Karpas-422 (cell line): ENCODE measurements around the gene ADARB2. TPM values are rescaled to one million over a fixed set of nuclear protein-coding genes. Genes with fewer than 3 reads are reported as not detected.

Source experiments
- DNase-seq: peaks from one replicate; pipeline ENCODE4 v3.0.0-alpha.2; 2015
- H2AFZ ChIP-seq: fragments of 200-600 bp; sonication (generic); 2 replicates; pipeline ENCODE4 v1.6.1; 2014; ENCODE audit warnings: antibody characterized with exemption, low read length, mixed read lengths
- H3K27ac ChIP-seq: fragments of 200-600 bp; sonication (generic); 2 replicates; pipeline ENCODE4 v1.5.1; 2014; ENCODE audit warnings: mild to moderate bottlenecking, low read length, moderate library complexity
- H3K27me3 ChIP-seq: fragments of 200-600 bp; sonication (generic); 2 replicates; pipeline ENCODE4 v1.6.1; 2014; ENCODE audit warnings: low read length, mixed read lengths
- H3K36me3 ChIP-seq: fragments of 200-600 bp; sonication (generic); 2 replicates; pipeline ENCODE4 v1.6.1; 2014; ENCODE audit warnings: low read length, mixed read lengths; ENCODE audit not compliant: insufficient read depth
- H3K4me1 ChIP-seq: fragments of 200-600 bp; sonication (generic); 2 replicates; pipeline ENCODE4 v1.6.1; 2014; ENCODE audit warnings: mild to moderate bottlenecking, low read length, mixed read lengths
- H3K4me2 ChIP-seq: fragments of 200-600 bp; sonication (generic); 2 replicates; pipeline ENCODE4 v1.6.1; 2014; ENCODE audit warnings: low read length, low read depth, mild to moderate bottlenecking; ENCODE audit not compliant: poor library complexity, severe bottlenecking
- H3K4me3 ChIP-seq: fragments of 200-600 bp; sonication (generic); 2 replicates; pipeline ENCODE4 v1.5.1; 2014; ENCODE audit warnings: mild to moderate bottlenecking, antibody characterized with exemption, low read length, mixed read lengths
- H3K79me2 ChIP-seq: fragments of 200-600 bp; sonication (generic); 2 replicates; pipeline ENCODE4 v1.6.1; 2014; ENCODE audit warnings: mild to moderate bottlenecking, low read length, mixed read lengths
- H3K9ac ChIP-seq: fragments of 200-600 bp; sonication (generic); 2 replicates; pipeline ENCODE4 v1.6.0; 2014; ENCODE audit warnings: low read length
- H3K9me2 ChIP-seq: fragments of 200-600 bp; sonication (generic), shearing (Covaris generic); replicated peaks from 2 replicates; pipeline ENCODE4 v1.6.0; 2014; ENCODE audit warnings: mild to moderate bottlenecking, low read length, moderate library complexity; ENCODE audit not compliant: insufficient read depth
- H3K9me3 ChIP-seq: fragments of 300-700, 200-600 bp; sonication (generic); 2 replicates; pipeline ENCODE4 v1.6.1; 2014; ENCODE audit warnings: low read length, mixed read lengths
- H4K20me1 ChIP-seq: fragments of 200-600 bp; sonication (generic); 2 replicates; pipeline ENCODE4 v1.6.1; 2014; ENCODE audit warnings: mild to moderate bottlenecking, antibody characterized with exemption, low read length, low read depth; ENCODE audit not compliant: insufficient read depth
- total RNA-seq: library from RNA; depleted of rRNA; stranded (reverse); fragments of >200 nt; shearing (Covaris generic); gene quantifications from 2 replicates; pipeline ENCODE4 v1.2.3, GENCODE V29; 2014; ENCODE audit warnings: low replicate concordance

The ADARB2 gene
- total RNA-seq, 1 experiment from 2014 or later: not detected

DNA sequence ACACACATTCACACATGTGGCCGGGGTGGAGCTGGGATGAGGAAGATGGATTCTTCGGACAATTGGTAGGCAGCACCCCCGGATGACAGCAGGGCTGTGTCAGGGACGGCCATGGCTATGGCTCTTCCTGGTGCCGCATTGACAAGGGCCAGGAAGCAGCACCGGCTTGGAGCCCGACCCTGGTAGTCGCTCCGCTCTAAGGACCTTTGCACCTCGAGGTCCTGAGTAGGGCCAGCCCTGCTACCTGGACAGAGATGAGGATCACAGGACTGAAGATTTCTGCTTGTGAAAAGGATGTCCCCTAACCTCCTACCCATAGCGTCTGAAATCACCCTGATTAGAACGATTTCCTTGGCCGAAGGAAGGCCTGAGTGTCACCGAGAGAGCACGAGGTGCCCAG lies 134.1 kb downstream of the ADARB2 start:
- H3K4me3 ChIP-seq: no peak overlapping the region
- H3K9me2 ChIP-seq: no peaks in the 10 kb centered on the region
- H3K9me3 ChIP-seq: no peaks in the 10 kb centered on the region
- DNase-seq: no peak
- no peak overlapping the region for H3K9ac ChIP-seq
- H3K4me2 ChIP-seq: no peak overlapping the region
- H3K4me1 ChIP-seq: no peaks in the 10 kb centered on the region
- H3K27me3 ChIP-seq: no peaks in the 10 kb centered on the region
- H3K36me3 ChIP-seq: no peaks in the 10 kb centered on the region
- H4K20me1 ChIP-seq: no peaks in the 10 kb centered on the region
- H2AFZ ChIP-seq: no peak overlapping the region
- no peak overlapping the region for H3K27ac ChIP-seq
- no peaks in the 10 kb centered on the region for H3K79me2 ChIP-seq

DNA sequence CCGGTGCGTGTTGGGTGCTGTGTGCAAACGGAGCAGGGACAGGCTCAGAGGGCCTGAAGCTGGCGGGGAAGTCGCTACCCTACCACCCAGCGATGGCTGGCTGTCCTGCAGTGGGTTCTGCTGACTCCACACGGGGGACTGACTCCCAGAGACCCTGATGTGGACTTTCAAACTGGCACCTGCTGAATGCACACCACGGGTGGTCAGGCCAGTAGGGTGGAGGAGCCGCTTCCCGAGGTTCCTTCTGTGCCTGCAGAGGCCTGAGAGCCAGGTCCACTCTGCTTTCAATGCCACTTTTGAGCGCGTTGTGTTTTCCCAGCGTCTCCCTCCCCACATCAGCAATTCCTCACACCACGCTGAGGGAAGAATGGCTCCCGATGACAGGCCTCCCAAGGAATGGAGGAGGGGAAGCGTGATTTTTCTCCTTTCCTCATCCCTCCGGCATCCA lies 135.3 kb downstream of the ADARB2 start:
- Histone ChIP-seq H3K4me2 (no peak overlapping the region), H3K4me1 (no peaks in the 10 kb centered on the region), H2AFZ (no peak overlapping the region), H3K27me3 (no peaks in the 10 kb centered on the region), H3K9ac (no peak overlapping the region), H3K36me3 (no peaks in the 10 kb centered on the region), H3K9me3 (no peaks in the 10 kb centered on the region), H3K79me2 (no peaks in the 10 kb centered on the region), H3K27ac (no peak overlapping the region), H3K9me2 (no peaks in the 10 kb centered on the region), H3K4me3 (no peak overlapping the region), H4K20me1 (no peaks in the 10 kb centered on the region)
- no peak for DNase-seq

DNA sequence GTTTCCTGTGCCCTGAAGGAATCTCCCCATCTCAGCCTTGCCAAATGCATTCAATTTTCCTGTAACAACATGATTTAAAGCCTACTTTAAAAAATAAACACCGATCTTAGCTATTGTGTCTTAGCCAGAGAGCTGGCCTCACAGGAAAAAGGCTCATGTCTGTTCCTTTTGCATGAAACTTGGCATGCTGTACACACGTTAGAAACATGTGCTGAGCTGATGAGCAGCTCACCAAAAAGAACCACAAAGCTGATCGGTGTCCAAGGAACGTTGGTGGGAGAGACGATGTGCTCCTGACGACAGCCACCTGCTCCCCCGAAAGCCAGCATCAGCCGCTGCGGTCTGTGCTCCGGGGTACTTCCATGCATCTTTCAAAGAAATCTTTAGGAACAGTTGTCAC lies 135.9 kb downstream of the ADARB2 start:
- no peaks in the 10 kb centered on the region for H3K4me1 ChIP-seq
- H3K4me2 ChIP-seq: no peak overlapping the region
- no peaks in the 10 kb centered on the region for H4K20me1 ChIP-seq
- H3K9me2 ChIP-seq: no peaks in the 10 kb centered on the region
- no peak overlapping the region for H3K4me3 ChIP-seq
- H3K27me3 ChIP-seq: no peaks in the 10 kb centered on the region
- H3K9me3 ChIP-seq: no peaks in the 10 kb centered on the region
- H2AFZ ChIP-seq: no peak overlapping the region
- no peaks in the 10 kb centered on the region for H3K79me2 ChIP-seq
- H3K9ac ChIP-seq: no peak overlapping the region
- no peak for DNase-seq
- H3K36me3 ChIP-seq: no peaks in the 10 kb centered on the region
- no peak overlapping the region for H3K27ac ChIP-seq

DNA sequence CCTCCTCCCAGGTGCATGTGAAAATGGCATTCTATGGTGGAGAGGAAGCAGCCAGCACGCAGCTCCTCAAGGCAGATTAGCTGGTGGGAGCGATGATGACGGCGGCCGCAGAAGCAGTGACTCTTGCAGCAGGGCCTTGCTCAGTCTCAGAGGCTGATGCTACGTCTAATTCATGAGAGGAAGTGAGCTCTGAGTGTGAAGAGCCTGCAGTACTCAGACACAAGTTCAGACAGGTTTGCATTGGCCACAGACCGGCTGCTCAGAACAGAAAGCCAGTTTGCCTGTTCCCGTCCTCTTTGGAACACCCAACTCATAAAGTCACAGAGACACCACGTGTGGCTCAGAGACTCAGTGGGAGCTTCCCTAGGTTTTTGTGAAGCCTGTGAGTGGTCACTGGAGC lies 136.5 kb downstream of the ADARB2 start:
- no peaks in the 10 kb centered on the region for H3K27me3 ChIP-seq
- H3K9me3 ChIP-seq: no peaks in the 10 kb centered on the region
- H3K27ac ChIP-seq: no peak overlapping the region
- H3K36me3 ChIP-seq: no peaks in the 10 kb centered on the region
- H2AFZ ChIP-seq: no peak overlapping the region
- no peaks in the 10 kb centered on the region for H3K79me2 ChIP-seq
- no peak overlapping the region for H3K4me3 ChIP-seq
- no peaks in the 10 kb centered on the region for H3K4me1 ChIP-seq
- no peaks in the 10 kb centered on the region for H3K9me2 ChIP-seq
- no peaks in the 10 kb centered on the region for H4K20me1 ChIP-seq
- DNase-seq: no peak
- H3K4me2 ChIP-seq: no peak overlapping the region
- H3K9ac ChIP-seq: no peak overlapping the region

DNA sequence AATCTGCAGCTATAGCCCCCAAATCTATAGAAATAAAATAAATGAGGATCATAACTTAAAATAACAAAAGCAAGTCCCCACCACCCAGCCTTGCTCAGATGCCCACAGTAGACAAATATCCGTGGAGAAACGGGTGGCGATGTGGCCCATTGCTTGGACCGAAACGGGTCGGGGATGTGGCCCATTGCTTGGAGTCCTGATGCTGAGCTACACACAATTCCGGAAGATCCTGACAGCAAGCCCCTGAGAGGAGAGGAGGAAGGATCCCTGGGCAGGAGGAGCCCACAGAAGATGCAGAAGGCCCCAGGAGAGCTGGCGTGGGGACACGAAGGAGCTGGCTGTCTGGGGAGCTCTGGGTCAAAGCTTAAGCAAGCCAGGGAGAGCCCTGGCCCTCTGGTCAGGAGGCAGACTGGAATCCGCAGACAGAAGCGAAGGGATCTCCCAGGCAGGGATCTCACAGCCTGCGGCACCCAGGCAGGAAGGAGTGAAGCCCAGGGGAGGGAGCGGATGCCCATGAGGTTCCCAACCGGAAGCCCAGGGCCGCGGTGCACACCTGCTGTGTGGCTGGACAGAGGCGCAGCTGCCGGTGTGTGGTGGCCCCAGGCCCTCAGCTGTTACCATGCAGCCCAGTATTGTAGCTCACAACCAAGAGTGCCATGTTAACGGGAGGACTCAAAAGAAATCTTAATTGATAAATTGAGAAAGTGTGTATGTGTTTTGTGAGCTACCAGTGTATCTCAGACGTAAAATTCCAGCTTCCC lies 138.8 kb downstream of the ADARB2 start:
- Histone ChIP-seq H3K4me2 (no peak overlapping the region), H3K36me3 (no peaks in the 10 kb centered on the region), H3K27me3 (no peaks in the 10 kb centered on the region), H3K4me3 (no peak overlapping the region), H3K9ac (no peak overlapping the region), H3K4me1 (no peaks in the 10 kb centered on the region), H4K20me1 (no peaks in the 10 kb centered on the region), H3K27ac (no peak overlapping the region), H3K9me2 (no peaks in the 10 kb centered on the region), H3K9me3 (no peaks in the 10 kb centered on the region), H2AFZ (no peak overlapping the region), H3K79me2 (no peaks in the 10 kb centered on the region)
- DNase-seq: no peak

DNA sequence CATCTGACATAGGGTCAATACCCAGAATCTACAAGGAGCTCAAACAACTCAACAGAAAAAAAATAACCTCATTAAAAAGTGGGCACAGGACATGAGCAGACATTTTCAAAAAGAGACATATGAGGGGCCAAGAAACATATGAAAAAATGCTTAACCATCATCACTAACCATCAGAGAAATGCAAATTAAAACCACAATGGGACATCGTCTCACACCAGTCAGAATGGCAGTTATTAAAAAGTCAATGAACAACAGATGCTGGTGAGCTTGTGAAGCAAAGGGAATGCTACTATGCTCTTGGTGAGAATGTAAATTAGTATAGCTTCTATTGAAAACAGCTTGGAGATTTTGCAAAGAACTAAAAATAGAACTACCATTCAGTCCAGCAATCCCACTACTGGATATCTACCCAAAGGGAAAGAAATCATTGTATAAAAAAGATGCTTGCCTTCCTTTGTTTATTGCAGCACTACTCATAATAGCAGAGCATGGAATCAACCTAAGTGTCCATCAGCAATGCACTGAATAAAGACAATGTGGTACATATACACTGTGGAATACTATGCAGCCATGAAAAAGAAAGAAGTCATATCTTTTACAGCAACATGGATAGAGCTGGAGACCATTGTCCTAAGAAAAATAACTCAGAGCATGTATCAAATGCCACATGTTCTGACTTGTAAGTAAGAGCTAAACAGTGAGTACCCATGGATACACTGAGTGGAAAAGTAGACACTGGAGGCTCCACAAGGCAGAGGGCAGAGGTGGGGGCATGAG lies 139.8 kb downstream of the ADARB2 start:
- Histone ChIP-seq H3K27ac (no peak overlapping the region), H3K4me1 (no peaks in the 10 kb centered on the region), H3K4me3 (no peak overlapping the region), H3K9ac (no peak overlapping the region), H3K4me2 (no peak overlapping the region), H3K9me3 (no peaks in the 10 kb centered on the region), H3K9me2 (no peaks in the 10 kb centered on the region), H3K36me3 (no peaks in the 10 kb centered on the region), H3K79me2 (no peaks in the 10 kb centered on the region), H4K20me1 (no peaks in the 10 kb centered on the region), H3K27me3 (no peaks in the 10 kb centered on the region), H2AFZ (no peak overlapping the region)
- DNase-seq: no peak

DNA sequence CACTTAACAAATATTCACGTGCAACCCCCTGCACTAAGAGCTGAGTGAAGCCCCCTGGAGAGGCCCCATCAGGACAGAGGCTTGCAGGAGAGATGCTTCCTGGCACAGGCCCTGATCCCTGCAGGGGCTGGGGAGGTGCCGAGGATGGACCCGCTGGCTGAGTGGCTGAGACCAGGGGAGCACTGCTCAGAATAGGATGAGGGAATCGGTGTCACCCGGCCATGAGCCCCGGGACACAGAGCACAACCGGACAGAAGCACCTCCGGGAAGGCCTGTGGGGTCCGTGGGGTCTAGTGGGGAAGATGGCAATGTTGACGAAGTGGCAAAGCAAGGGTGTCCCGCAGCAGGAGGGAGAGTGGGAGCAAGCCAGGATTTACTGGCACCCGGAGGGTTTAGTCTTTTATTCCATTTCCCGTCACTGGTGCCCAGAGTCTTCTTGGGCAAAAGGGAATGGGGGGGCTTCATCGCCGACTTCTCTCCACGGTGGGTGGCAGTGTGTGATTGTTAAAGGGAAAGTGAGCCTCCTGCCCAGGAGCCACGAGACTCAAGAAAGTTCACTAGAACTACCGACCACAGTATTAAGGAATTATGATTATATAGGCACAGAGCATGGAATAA lies 140.7 kb downstream of the ADARB2 start:
- H3K27ac ChIP-seq: no peak overlapping the region
- no peaks in the 10 kb centered on the region for H4K20me1 ChIP-seq
- H3K4me3 ChIP-seq: no peak overlapping the region
- H3K36me3 ChIP-seq: no peaks in the 10 kb centered on the region
- no peaks in the 10 kb centered on the region for H3K9me2 ChIP-seq
- H3K4me1 ChIP-seq: no peaks in the 10 kb centered on the region
- H3K4me2 ChIP-seq: no peak overlapping the region
- no peak for DNase-seq
- no peak overlapping the region for H2AFZ ChIP-seq
- no peaks in the 10 kb centered on the region for H3K9me3 ChIP-seq
- H3K27me3 ChIP-seq: no peaks in the 10 kb centered on the region
- no peaks in the 10 kb centered on the region for H3K79me2 ChIP-seq
- no peak overlapping the region for H3K9ac ChIP-seq

DNA sequence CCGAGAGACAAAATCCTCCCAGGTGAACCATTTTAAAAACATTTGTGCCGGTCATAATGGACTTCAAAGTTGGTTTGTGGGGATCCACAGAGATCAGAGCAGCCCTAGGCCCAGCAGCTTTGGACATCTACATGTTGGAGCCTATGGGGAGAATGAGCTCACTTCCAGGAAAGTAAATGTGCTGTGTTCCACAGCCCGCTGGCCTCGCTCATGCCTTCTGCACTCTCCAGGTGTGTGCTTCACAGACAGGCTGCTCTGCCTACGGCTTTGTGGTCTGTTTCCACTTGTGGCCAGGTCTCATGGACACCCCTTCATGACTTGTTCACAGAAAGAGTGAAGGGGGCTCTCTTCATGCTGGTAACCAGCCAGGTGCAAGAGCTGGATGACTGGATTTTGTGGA lies 141.6 kb downstream of the ADARB2 start:
- no peak overlapping the region for H2AFZ ChIP-seq
- H3K4me1 ChIP-seq: peaks cover 4% of the 10 kb centered on the region
- no peaks in the 10 kb centered on the region for H3K36me3 ChIP-seq
- no peak overlapping the region for H3K4me2 ChIP-seq
- H4K20me1 ChIP-seq: no peaks in the 10 kb centered on the region
- no peak for DNase-seq
- H3K4me3 ChIP-seq: no peak overlapping the region
- no peaks in the 10 kb centered on the region for H3K79me2 ChIP-seq
- no peak overlapping the region for H3K9ac ChIP-seq
- no peaks in the 10 kb centered on the region for H3K9me2 ChIP-seq
- H3K27ac ChIP-seq: no peak overlapping the region
- no peaks in the 10 kb centered on the region for H3K27me3 ChIP-seq
- H3K9me3 ChIP-seq: no peaks in the 10 kb centered on the region
